Lung (tissue), 12 donors: Measurements from ENCODE around the gene PACS1. TPM values are rescaled to one million over a fixed set of nuclear protein-coding genes. Genes with fewer than 3 reads are reported as not detected.

Experiments used
- ATAC-seq: fragments of 200-7000 bp; cut with Tn5 transposase; one replicate; pipeline ENCODE4 v1.9.1; 2020; ENCODE audit warnings: moderate number of reproducible peaks; ENCODE audit not compliant: insufficient read depth, low FRiP score
- DNase-seq, 3 donors: peaks; one replicate each; pipeline ENCODE4 v3.0.0-alpha.2; 2013 to 2017
- H3K27ac ChIP-seq, 2 donors: one replicate each; pipeline ENCODE4 v1.5.1; 2013; ENCODE audit warnings: mild to moderate bottlenecking in 2 of 2, moderate library complexity in 2 of 2, control low read depth in 1 of 2, inconsistent platforms in 1 of 2, low read depth in 1 of 2, low read length in 1 of 2
- H3K27me3 ChIP-seq, 3 donors: one replicate each; pipeline ENCODE4 v1.5.1; 2013; ENCODE audit warnings: low read length in 2 of 3; ENCODE audit not compliant: control insufficient read depth in 3 of 3, insufficient read depth in 3 of 3
- H3K36me3 ChIP-seq, 4 donors: one replicate each; pipeline ENCODE4 v1.5.1; 2013; ENCODE audit warnings: low read length in 4 of 4, mild to moderate bottlenecking in 1 of 4, moderate library complexity in 1 of 4; ENCODE audit not compliant: control insufficient read depth in 4 of 4, insufficient read depth in 4 of 4
- H3K4me1 ChIP-seq, 5 donors: one replicate each; pipeline ENCODE4 v1.5.1; 2013; ENCODE audit warnings: low read length in 5 of 5, mild to moderate bottlenecking in 2 of 5, moderate library complexity in 1 of 5; ENCODE audit not compliant: control insufficient read depth in 5 of 5, insufficient read depth in 5 of 5
- H3K4me3 ChIP-seq: one replicate; pipeline ENCODE4 v1.5.1; 2013; ENCODE audit warnings: mild to moderate bottlenecking, control low read depth, moderate library complexity
- H3K9ac ChIP-seq, 2 donors: one replicate each; pipeline ENCODE4 v1.5.1; 2013; ENCODE audit warnings: low read length in 2 of 2, control low read depth in 1 of 2; ENCODE audit not compliant: insufficient read depth in 1 of 2
- H3K9me3 ChIP-seq, 4 donors: one replicate each; pipeline ENCODE4 v1.5.1; 2013; ENCODE audit warnings: low read length in 3 of 4, mild to moderate bottlenecking in 1 of 4, moderate library complexity in 1 of 4; ENCODE audit not compliant: control insufficient read depth in 4 of 4, insufficient read depth in 3 of 4
- CTCF ChIP-seq: IDR thresholded peaks from 2 replicates; pipeline ENCODE4 v1.5.1; 2012; ENCODE audit warnings: mild to moderate bottlenecking; ENCODE audit errors: control extremely low read depth, extremely low read depth
- WGBS, 2 donors: extraction: QIAGEN DNeasy Blood & Tissue Kit; methylation state at CpG; one replicate each; pipeline ENCODE4 v1.1.7; 2013; 5-methylcytosine and 5-hydroxymethylcytosine counted together
- polyA plus RNA-seq, 2 donors: library from polyadenylated mRNA; stranded (reverse); fragments of 200-250 nt; gene quantifications; one replicate each; pipeline ENCODE4 v1.2.1, GENCODE V29; 2013
- total RNA-seq, 2 donors: library from RNA; depleted of rRNA in 1 of 2; stranded (reverse); fragments of >200 nt in 1 of 2; gene quantifications; one replicate each; pipeline ENCODE4 v1.2.1, GENCODE V29; 2014 to 2021
- donor health status: control.
- donor health status: control.
- donor health status: Bipolar disorder and iron deficiency.
- donor health status: healthy.
- donor health status: DM: yes; HTN: yes; CAD: no.

Gene PACS1
- total and polyA plus RNA-seq, 4 donors: 22.2 to 48.8 (median 34.7) TPM

DNA sequence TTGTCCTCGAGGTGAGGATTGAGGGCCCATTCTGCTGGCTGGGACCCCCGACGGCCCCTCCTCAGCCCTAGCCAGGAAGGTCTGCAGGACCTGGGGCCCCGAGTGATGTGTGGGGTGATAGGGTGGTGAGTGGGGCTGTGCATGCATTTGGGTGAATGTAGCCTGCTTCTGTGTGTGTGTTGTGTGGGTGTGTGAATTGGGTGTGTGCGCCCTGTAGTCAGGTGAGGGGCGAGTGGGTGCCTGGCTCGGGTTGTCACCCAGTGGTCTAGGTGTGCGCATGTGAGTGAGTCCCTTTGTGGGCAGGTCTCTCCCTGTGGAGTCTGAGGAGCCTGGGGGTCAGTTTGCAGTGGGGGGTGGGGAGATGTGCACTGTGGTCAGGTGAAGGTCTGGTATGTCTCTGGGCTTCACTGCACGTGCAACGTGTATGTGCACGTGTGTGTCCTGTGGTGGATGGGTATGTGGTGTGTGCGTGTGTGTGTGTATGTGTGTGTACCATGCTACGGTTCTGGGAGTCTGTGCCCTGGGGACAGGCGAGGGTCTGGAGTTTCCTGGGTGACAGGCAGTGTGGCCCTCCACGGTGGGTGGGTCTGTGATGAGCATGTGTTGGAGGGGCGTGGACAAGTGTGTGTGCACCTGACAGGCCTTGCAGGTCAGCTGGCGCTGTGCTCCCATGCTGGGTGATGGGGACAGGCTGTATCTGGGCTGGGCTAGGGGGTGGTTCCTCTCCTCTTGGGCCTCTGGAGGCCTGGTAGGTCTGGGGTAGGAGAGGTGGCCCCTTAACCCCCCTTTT is 222.7 kb downstream of the PACS1 start:
- ATAC-seq (no peak), DNase-seq (no peak)
- no peak for TF ChIP-seq CTCF
- 55 to 60% methylated on average over 17 of the region's 17 CpGs for WGBS, 2 donors
- Histone ChIP-seq H3K4me3 (no peak overlapping the region), H3K36me3 (no peaks in the 10 kb centered on the region), H3K4me1 (peaks cover 0 to 19% (median 12%) of the 10 kb centered on the region in 5 donors), H3K27me3 (peaks cover 0 to 29% (median 25%) of the 10 kb centered on the region in 3 donors), H3K9ac (no peak overlapping the region), H3K27ac (no peak overlapping the region), H3K9me3 (no peaks in the 10 kb centered on the region)

DNA sequence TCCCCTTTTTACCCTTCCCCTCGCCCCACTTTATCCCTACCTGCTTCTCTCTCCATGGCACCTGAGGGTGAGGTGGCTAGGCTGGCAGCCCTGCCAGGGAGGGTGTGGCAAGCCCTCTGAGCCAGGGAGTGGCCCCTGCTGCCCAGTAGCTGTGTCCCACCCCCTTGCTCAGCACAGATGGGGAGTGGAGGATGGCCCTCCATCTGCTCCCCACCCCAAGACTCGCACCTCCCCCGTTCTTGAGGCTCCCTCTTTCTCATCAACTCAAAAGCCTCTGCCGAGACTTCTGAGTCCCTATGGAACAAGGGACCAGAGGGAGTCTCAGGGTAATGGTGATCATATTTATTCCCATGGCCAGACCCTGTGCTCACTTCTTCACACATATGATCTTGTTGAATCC is 223.3 kb downstream of the PACS1 start:
- ATAC-seq (no peak), DNase-seq (no peak)
- Histone ChIP-seq H3K4me3 (no peak overlapping the region), H3K36me3 (no peaks in the 10 kb centered on the region), H3K9ac (no peak overlapping the region), H3K27ac (no peak overlapping the region), H3K9me3 (no peaks in the 10 kb centered on the region), H3K27me3 (peaks cover 0 to 29% (median 25%) of the 10 kb centered on the region in 3 donors), H3K4me1 (peaks cover 0 to 14% (median 7%) of the 10 kb centered on the region in 5 donors)
- TF ChIP-seq CTCF: no peak
- WGBS, 2 donors: 67 to 92% methylated on average over 4 of the region's 4 CpGs

- Histone ChIP-seq H3K4me1 (peaks cover 0 to 14% (median 7%) of the 10 kb centered on the region in 5 donors), H3K9ac (no peak overlapping the region), H3K27me3 (peaks cover 0 to 29% (median 25%) of the 10 kb centered on the region in 3 donors), H3K4me3 (no peak overlapping the region), H3K36me3 (no peaks in the 10 kb centered on the region), H3K9me3 (no peaks in the 10 kb centered on the region), H3K27ac (no peak overlapping the region)
- TF ChIP-seq CTCF: no peak
- DNase-seq: no peak
- 72 to 83% methylated on average over 30 of the region's 30 CpGs for WGBS, 2 donors
- ATAC-seq: no peak
Observed at GRCh38 chr11:66293777-66294625, 223.9 kb downstream of the PACS1 start.

Other genes with a start within 250 kb of the PACS1 start
- under 1 TPM; 0.52 to 0.77 TPM for gene SNX32, start 236.3 kb upstream of the PACS1 start, total RNA-seq
- gene SNX32, start 236.3 kb upstream of the PACS1 start, polyA plus RNA-seq: under 1 TPM; 0.14 to 0.88 TPM
- 100 to 1,000 TPM; 387 to 967 TPM for gene CFL1, start 212.1 kb upstream of the PACS1 start, total RNA-seq
- 1,000 to 10,000 TPM in 1 of 2 donors, 100 to 1,000 TPM in 1; 493 to 1,282 TPM for gene CFL1, start 212.1 kb upstream of the PACS1 start, polyA plus RNA-seq
- 10 to 100 TPM; 35.0 to 61.4 TPM for gene MUS81, start 209.8 kb upstream of the PACS1 start, total RNA-seq
- gene MUS81, start 209.8 kb upstream of the PACS1 start, polyA plus RNA-seq: 10 to 100 TPM; 46.2 to 62.2 TPM
- 10 to 100 TPM; 62.8 to 67.0 TPM for gene EFEMP2, start 197.5 kb upstream of the PACS1 start, total RNA-seq
- gene EFEMP2, start 197.5 kb upstream of the PACS1 start, polyA plus RNA-seq: 10 to 100 TPM; 34.2 to 44.8 TPM
- 1 to 10 TPM; 3.1 to 4.6 TPM for gene CTSW, start 190.4 kb upstream of the PACS1 start, total RNA-seq
- 1 to 10 TPM; 2.9 to 8.7 TPM for gene CTSW, start 190.4 kb upstream of the PACS1 start, polyA plus RNA-seq
- gene FIBP, start 181.8 kb upstream of the PACS1 start, total RNA-seq: 10 to 100 TPM; 49.8 to 74.6 TPM
- gene FIBP, start 181.8 kb upstream of the PACS1 start, polyA plus RNA-seq: 10 to 100 TPM; 47.1 to 77.2 TPM
- gene CCDC85B, start 179.6 kb upstream of the PACS1 start, total RNA-seq: 10 to 100 TPM; 20.7 to 55.4 TPM
- 10 to 100 TPM; 52.5 to 63.4 TPM for gene CCDC85B, start 179.6 kb upstream of the PACS1 start, polyA plus RNA-seq
- gene FOSL1, start 169.9 kb upstream of the PACS1 start, total RNA-seq: 10 to 100 TPM in 1 of 2 donors, under 1 TPM in 1; 0.43 to 11.4 TPM
- gene FOSL1, start 169.9 kb upstream of the PACS1 start, polyA plus RNA-seq: 10 to 100 TPM; 19.2 to 19.9 TPM
- gene C11orf68, start 151.2 kb upstream of the PACS1 start, total RNA-seq: 10 to 100 TPM; 17.9 to 38.8 TPM
- 10 to 100 TPM; 26.8 to 30.8 TPM for gene C11orf68, start 151.2 kb upstream of the PACS1 start, polyA plus RNA-seq
- gene DRAP1, start 150.8 kb upstream of the PACS1 start, total RNA-seq: 10 to 100 TPM; 40.8 to 92.7 TPM
- 100 to 1,000 TPM in 1 of 2 donors, 10 to 100 TPM in 1; 99.4 to 140 TPM for gene DRAP1, start 150.8 kb upstream of the PACS1 start, polyA plus RNA-seq
- under 1 TPM; 0.34 TPM for gene TSGA10IP, start 124.8 kb upstream of the PACS1 start, total RNA-seq
- under 1 TPM; 0.07 to 0.20 TPM for gene TSGA10IP, start 124.8 kb upstream of the PACS1 start, polyA plus RNA-seq
- 10 to 100 TPM; 31.4 to 52.3 TPM for gene SART1, start 108.5 kb upstream of the PACS1 start, total RNA-seq
- 100 to 1,000 TPM in 1 of 2 donors, 10 to 100 TPM in 1; 44.3 to 145 TPM for gene SART1, start 108.5 kb upstream of the PACS1 start, polyA plus RNA-seq
- gene EIF1AD, start 68.1 kb upstream of the PACS1 start, total RNA-seq: 10 to 100 TPM; 27.4 to 33.2 TPM
- 10 to 100 TPM; 22.0 to 29.9 TPM for gene EIF1AD, start 68.1 kb upstream of the PACS1 start, polyA plus RNA-seq
- gene BANF1, start 67.8 kb upstream of the PACS1 start, total RNA-seq: 100 to 1,000 TPM in 1 of 2 donors, 10 to 100 TPM in 1; 17.7 to 185 TPM
- 100 to 1,000 TPM; 132 to 315 TPM for gene BANF1, start 67.8 kb upstream of the PACS1 start, polyA plus RNA-seq
- 10 to 100 TPM in 1 of 2 donors, 1 to 10 TPM in 1; 7.1 to 17.7 TPM for gene CST6, start 58.3 kb upstream of the PACS1 start, total RNA-seq
- gene CST6, start 58.3 kb upstream of the PACS1 start, polyA plus RNA-seq: 10 to 100 TPM; 31.7 to 38.8 TPM
- gene CATSPER1, start 43.8 kb upstream of the PACS1 start, total RNA-seq: 1 to 10 TPM in 1 of 2 donors, not detected in 1; 2.9 TPM
- 1 to 10 TPM; 3.1 to 3.3 TPM for gene CATSPER1, start 43.8 kb upstream of the PACS1 start, polyA plus RNA-seq
- not detected for gene GAL3ST3, start 21.1 kb upstream of the PACS1 start, total RNA-seq
- not detected for gene GAL3ST3, start 21.1 kb upstream of the PACS1 start, polyA plus RNA-seq
- 100 to 1,000 TPM; 130 to 187 TPM for gene SF3B2, start 17.9 kb upstream of the PACS1 start, total RNA-seq
- 100 to 1,000 TPM in 1 of 2 donors, 10 to 100 TPM in 1; 78.0 to 139 TPM for gene SF3B2, start 17.9 kb upstream of the PACS1 start, polyA plus RNA-seq
- 10 to 100 TPM in 1 of 2 donors, 1 to 10 TPM in 1; 8.5 to 30.8 TPM for gene KLC2, start 187.4 kb downstream of the PACS1 start, total RNA-seq
- gene KLC2, start 187.4 kb downstream of the PACS1 start, polyA plus RNA-seq: 10 to 100 TPM; 17.8 to 34.2 TPM
- 100 to 1,000 TPM in 1 of 2 donors, 10 to 100 TPM in 1; 78.6 to 162 TPM for gene RAB1B, start 198.4 kb downstream of the PACS1 start, total RNA-seq
- 100 to 1,000 TPM; 174 to 203 TPM for gene RAB1B, start 198.4 kb downstream of the PACS1 start, polyA plus RNA-seq
- gene CNIH2, start 207.9 kb downstream of the PACS1 start, total RNA-seq: 1 to 10 TPM; 1.1 to 3.4 TPM
- 1 to 10 TPM; 1.1 to 2.0 TPM for gene CNIH2, start 207.9 kb downstream of the PACS1 start, polyA plus RNA-seq
- 100 to 1,000 TPM in 1 of 2 donors, 10 to 100 TPM in 1; 46.6 to 123 TPM for gene YIF1A, start 218.9 kb downstream of the PACS1 start, total RNA-seq
- 100 to 1,000 TPM; 105 to 128 TPM for gene YIF1A, start 218.9 kb downstream of the PACS1 start, polyA plus RNA-seq
- under 1 TPM; 0.23 to 0.28 TPM for gene TMEM151A, start 221.6 kb downstream of the PACS1 start, total RNA-seq
- under 1 TPM; 0.09 to 0.91 TPM for gene TMEM151A, start 221.6 kb downstream of the PACS1 start, polyA plus RNA-seq
- 10 to 100 TPM; 25.9 to 53.5 TPM for gene CD248, start 246.8 kb downstream of the PACS1 start, total RNA-seq
- gene CD248, start 246.8 kb downstream of the PACS1 start, polyA plus RNA-seq: 10 to 100 TPM in 1 of 2 donors, 1 to 10 TPM in 1; 9.2 to 20.1 TPM